Measurements from ENCODE around the gene DACT3. TPM values are rescaled to one million over a fixed set of nuclear protein-coding genes. Genes with fewer than 3 reads are reported as not detected.
"Not testable (repeated sequence)": the region's sequence is repeated elsewhere in the genome, so short reads cannot be mapped to it uniquely, and the experiment has no call there.

The DACT3 gene
- polyA plus RNA-seq, 3 donors = 23.4 to 26.3 (median 25.5) TPM

- no peak for DNase-seq (ENCODE audit: low read depth in 3 of 3, low spot score in 2 of 3)
Measured at GRCh38 chr19:46634656-46635218, 26.2 kb downstream of the DACT3 start.

- DNase-seq (ENCODE audit: low read depth in 3 of 3, low spot score in 2 of 3) = no peak
Measured at GRCh38 chr19:46634045-46634655, 26.8 kb downstream of the DACT3 start.

GRCh38 chr19:46633130-46633529, 27.9 kb downstream of the DACT3 start:
- DNase-seq (ENCODE audit: low read depth in 3 of 3, low spot score in 2 of 3) = no peak

- no peak for DNase-seq (ENCODE audit: low read depth in 3 of 3, low spot score in 2 of 3)
Measured at GRCh38 chr19:46631481-46631880, 29.5 kb downstream of the DACT3 start.

- DNase-seq (ENCODE audit: low read depth in 3 of 3, low spot score in 2 of 3) = no peak
Measured at GRCh38 chr19:46630586-46631205, 30.3 kb downstream of the DACT3 start.

GRCh38 chr19:46629546-46630025, 31.4 kb downstream of the DACT3 start:
- DNase-seq (ENCODE audit: low read depth in 3 of 3, low spot score in 2 of 3) = no peak

GRCh38 chr19:46628970-46629369, 32.0 kb downstream of the DACT3 start:
- not testable (repeated sequence) for DNase-seq (ENCODE audit: low read depth in 3 of 3, low spot score in 2 of 3)

GRCh38 chr19:46626446-46626845, 34.5 kb downstream of the DACT3 start:
- no peak for DNase-seq (ENCODE audit: low read depth in 3 of 3, low spot score in 2 of 3)

- no peak for DNase-seq (ENCODE audit: low read depth in 3 of 3, low spot score in 2 of 3)
Measured at GRCh38 chr19:46625731-46626130, 35.3 kb downstream of the DACT3 start.

- no peak for DNase-seq (ENCODE audit: low read depth in 3 of 3, low spot score in 2 of 3)
Measured at GRCh38 chr19:46624958-46625661, 35.9 kb downstream of the DACT3 start, which contains the start of gene PTGIR. TSS of gene PTGIR (minus strand) at chr19:46625089. CDS start at chr19:46624225, 864 bp downstream.

GRCh38 chr19:46623915-46624502, 37.0 kb downstream of the DACT3 start:
- DNase-seq (ENCODE audit: low read depth in 3 of 3, low spot score in 2 of 3) = no peak

- no peak for DNase-seq (ENCODE audit: low read depth in 3 of 3, low spot score in 2 of 3)
Measured at GRCh38 chr19:46622118-46622446, 38.9 kb downstream of the DACT3 start.

GRCh38 chr19:46621191-46622117, 39.5 kb downstream of the DACT3 start:
- DNase-seq (ENCODE audit: low read depth in 3 of 3, low spot score in 2 of 3) = no peak

- no peak for DNase-seq (ENCODE audit: low read depth in 3 of 3, low spot score in 2 of 3)
Measured at GRCh38 chr19:46620716-46621115, 40.3 kb downstream of the DACT3 start.

GRCh38 chr19:46620267-46620666, 40.7 kb downstream of the DACT3 start:
- DNase-seq (ENCODE audit: low read depth in 3 of 3, low spot score in 2 of 3) = no peak

- DNase-seq (ENCODE audit: low read depth in 3 of 3, low spot score in 2 of 3) = no peak
Measured at GRCh38 chr19:46618670-46619231, 42.2 kb downstream of the DACT3 start.

GRCh38 chr19:46617601-46618000, 43.4 kb downstream of the DACT3 start:
- no peak for DNase-seq (ENCODE audit: low read depth in 3 of 3, low spot score in 2 of 3)

- no peak for DNase-seq (ENCODE audit: low read depth in 3 of 3, low spot score in 2 of 3)
Measured at GRCh38 chr19:46616631-46617322, 44.2 kb downstream of the DACT3 start.

- DNase-seq (ENCODE audit: low read depth in 3 of 3, low spot score in 2 of 3) = no peak
Measured at GRCh38 chr19:46615966-46616365, 45.0 kb downstream of the DACT3 start.

Data from right renal cortex interstitium (tissue), 3 donors.